Hepatocyte (in vitro differentiated cells): ENCODE results near the gene RNU1-1.
"Not testable (repeated sequence)": the region's sequence is repeated elsewhere in the genome, so short reads cannot be mapped to it uniquely, and the experiment has no call there.

ENCODE experiments used
- EZH2 ChIP-seq: fragments of 200-600 bp; sonication (generic); IDR thresholded peaks from 2 replicates; pipeline ENCODE4 v1.6.1; 2016; ENCODE audit warnings: antibody characterized with exemption, mild to moderate bottlenecking, borderline replicate concordance
- EZH2phosphoT487 ChIP-seq: fragments of 200-600 bp; sonication (generic); IDR thresholded peaks from one replicate; pipeline ENCODE4 v1.6.1; 2018; ENCODE audit warnings: antibody characterized with exemption, mild to moderate bottlenecking, low read depth, moderate library complexity; ENCODE audit not compliant: unreplicated experiment, severe bottlenecking
- TF ChIP-seq, protein P1 (sequence below): fragments of 200-600 bp; sonication (generic); IDR thresholded peaks from 2 replicates; pipeline ENCODE4 v1.5.1; 2016; ENCODE audit warnings: antibody characterized with exemption, mild to moderate bottlenecking; ENCODE audit not compliant: poor library complexity

DNA sequence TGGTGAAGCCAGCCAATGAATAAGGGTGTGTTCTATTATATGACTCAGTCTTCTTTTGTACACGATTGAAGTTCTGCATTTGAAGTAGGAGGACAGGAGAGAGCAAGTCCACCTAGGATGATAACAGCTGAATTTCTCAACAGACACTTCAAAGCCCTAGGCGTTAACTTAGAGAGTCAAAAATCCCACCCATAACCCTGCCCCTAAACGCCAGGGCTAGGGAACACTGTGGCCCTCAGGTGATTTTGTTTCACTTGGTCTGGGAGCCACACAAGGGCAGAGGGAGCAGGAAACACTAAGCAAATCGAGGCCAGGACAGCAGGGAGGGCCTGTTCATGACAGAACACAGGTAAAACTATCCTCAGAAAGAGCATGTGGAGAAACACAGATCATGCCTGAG is 47.0 kb upstream of the RNU1-1 start:
- not testable (repeated sequence) for TF ChIP-seq EZH2, EZH2phosphoT487
- TF ChIP-seq, protein P1, sequence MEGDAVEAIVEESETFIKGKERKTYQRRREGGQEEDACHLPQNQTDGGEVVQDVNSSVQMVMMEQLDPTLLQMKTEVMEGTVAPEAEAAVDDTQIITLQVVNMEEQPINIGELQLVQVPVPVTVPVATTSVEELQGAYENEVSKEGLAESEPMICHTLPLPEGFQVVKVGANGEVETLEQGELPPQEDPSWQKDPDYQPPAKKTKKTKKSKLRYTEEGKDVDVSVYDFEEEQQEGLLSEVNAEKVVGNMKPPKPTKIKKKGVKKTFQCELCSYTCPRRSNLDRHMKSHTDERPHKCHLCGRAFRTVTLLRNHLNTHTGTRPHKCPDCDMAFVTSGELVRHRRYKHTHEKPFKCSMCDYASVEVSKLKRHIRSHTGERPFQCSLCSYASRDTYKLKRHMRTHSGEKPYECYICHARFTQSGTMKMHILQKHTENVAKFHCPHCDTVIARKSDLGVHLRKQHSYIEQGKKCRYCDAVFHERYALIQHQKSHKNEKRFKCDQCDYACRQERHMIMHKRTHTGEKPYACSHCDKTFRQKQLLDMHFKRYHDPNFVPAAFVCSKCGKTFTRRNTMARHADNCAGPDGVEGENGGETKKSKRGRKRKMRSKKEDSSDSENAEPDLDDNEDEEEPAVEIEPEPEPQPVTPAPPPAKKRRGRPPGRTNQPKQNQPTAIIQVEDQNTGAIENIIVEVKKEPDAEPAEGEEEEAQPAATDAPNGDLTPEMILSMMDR = not testable (repeated sequence)
